HG03108 (cell line): Measurements from ENCODE around the gene ROBO4.

Source experiments
- ATAC-seq: cut with Tn5 transposase; IDR thresholded peaks from one replicate; pipeline ENCODE4 v1.9.1; 2021; ENCODE audit warnings: moderate library complexity; ENCODE audit not compliant: unreplicated experiment

Gene ROBO4

GRCh38 chr11:124919898-124920297 lies 22.2 kb upstream of the ROBO4 start:
- no peak for ATAC-seq

DNA sequence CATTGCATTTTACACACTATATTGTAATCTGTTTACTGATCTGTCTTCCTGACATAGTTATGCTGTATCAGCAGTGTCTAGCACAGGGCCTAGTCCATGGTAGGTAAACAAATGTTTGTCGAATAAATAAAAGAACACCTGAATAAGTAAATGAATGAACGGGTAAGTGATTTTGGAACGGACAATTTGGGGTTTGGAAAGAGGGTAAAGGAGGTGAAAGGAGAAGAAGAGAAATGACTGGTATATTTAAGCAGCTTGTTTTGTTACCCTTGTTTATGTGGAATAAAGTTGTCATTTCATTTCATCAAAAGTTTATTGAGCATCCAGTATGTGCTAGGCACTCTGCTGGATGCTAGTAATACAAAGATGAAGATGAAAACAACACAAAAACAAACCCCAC lies 21.3 kb upstream of the ROBO4 start, which contains the start of gene HEPN1:
Gene HEPN1 (plus strand): TSS at position 301 of the 400 bp plus-strand sequence.
- ATAC-seq, result no peak

- ATAC-seq, result no peak
These were observed 19.5 kb upstream of the ROBO4 start for GRCh38 chr11:124917115-124917637.

GRCh38 chr11:124916370-124916710 lies 18.7 kb upstream of the ROBO4 start:
- ATAC-seq, result no peak

GRCh38 chr11:124915541-124916369 lies 18.1 kb upstream of the ROBO4 start:
- no peak for ATAC-seq

- no peak for ATAC-seq
These were observed 5.0 kb upstream of the ROBO4 start for GRCh38 chr11:124902616-124903015.

DNA sequence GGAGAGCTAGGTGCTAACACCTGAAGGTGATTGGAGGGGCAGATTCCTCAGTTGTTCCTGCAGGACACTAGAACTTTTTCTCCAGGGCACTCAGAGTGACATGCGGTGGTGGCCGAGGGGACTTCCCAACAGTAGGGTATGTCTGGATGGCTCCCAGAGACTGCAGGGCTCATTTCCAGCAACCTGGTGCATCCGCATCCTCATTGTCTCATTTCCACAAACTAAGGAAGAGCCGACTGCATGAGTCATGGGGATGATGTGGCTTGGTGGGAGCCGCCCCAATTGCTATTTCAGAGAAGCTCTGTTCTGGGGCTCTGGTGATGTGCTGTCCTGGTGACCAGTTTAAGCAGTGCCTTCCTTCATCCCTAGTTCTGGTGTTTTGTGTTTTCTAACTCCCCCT lies 2.8 kb upstream of the ROBO4 start:
- no peak for ATAC-seq

GRCh38 chr11:124899383-124900145 lies 1.9 kb upstream of the ROBO4 start:
- no peak for ATAC-seq

- ATAC-seq, result no peak
These were observed 1.0 kb upstream of the ROBO4 start for GRCh38 chr11:124898711-124899110.

- no peak for ATAC-seq
These were observed 607 bp upstream of the ROBO4 start for GRCh38 chr11:124898263-124898680.

- no peak for ATAC-seq
These were observed 759 bp downstream of the ROBO4 start for GRCh38 chr11:124896821-124897391.

DNA sequence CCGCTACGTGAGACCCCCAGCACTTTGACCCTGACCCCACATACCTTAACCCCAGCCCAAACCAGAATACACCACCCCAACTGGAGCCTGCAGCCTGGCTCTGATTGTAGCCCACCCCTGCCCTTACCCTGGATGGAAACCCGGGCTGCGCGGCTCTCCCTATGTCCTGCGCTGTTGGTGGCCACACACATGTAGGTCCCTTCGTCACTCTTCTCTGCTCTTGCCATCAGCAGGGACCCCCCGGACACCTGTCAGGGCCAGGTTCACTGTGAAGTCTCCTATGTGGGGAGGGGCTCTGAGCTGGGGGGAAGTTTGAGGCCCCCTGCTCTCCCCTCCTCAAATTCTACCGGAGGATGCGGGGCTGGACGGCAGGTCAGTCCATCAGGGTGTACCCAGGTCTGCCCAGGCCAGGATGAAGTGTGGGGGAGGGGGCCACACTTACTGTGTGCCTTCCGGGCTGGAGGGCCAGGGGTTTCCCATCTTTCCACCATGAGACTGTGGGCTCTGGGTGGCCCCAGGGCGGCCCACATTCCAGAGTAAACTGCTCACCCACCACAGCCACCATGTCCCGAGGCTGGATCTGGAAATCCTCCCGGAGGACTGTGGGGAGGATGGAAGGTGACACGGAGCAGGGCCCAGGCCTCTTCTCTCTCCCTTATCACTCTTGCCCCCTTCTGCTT lies 1.5 kb downstream of the ROBO4 start:
- no peak for ATAC-seq

DNA sequence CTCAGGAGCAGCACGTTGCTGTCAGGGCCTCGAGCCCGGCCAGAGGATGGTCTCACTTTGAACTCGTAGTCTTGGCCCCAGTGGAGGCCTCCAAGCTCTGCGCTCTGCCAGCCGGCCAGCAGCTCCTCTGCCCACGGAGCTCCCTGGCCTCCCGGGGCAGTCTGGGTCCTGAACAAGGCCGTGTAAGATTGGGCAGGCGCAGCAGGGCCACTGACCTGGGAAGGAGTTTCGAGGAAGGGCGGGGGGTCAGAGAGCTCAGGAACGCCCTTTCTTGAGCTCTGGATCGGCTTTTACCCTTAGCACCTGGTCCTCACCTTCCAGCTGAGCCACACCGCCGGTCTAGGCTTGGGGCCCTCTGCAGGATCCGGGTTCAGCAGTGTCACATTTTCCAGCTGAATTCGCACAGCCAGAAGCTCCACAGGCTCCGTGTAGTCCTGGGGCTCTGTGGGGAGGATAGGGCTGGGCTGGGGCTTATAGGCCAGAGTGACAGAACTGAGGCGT lies 2.1 kb downstream of the ROBO4 start:
- ATAC-seq, result no peak

GRCh38 chr11:124894606-124895430 lies 2.8 kb downstream of the ROBO4 start:
- no peak for ATAC-seq

DNA sequence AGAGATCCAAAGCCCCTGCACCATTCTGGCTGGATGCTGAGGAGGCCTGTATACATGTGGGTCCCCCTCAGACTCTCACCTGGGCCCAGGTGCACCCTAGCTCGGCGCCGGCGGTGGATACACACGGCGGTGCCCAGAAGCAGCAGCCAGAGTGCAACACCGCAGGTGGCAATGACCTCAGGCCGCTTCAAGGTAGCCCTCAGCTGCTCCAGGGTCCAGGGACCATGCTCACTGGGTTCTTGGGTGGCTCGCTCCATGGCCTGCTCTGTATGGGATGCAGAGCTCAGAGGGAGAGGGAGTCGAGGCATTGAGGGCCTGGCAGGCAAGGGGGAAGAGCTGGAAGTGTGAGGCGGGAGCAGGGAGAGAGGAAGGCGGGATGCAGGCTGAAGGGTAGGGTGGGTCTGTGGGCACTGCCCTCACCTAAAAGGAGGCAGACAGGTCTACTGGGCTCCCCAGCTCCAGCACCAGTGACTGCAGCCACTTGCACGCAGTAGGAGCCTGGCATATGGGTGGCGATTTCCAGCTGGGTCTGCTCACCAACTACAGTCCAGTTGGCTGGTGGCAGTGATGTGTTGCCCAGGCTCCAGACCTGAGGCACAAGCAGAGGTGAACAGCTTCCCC lies 3.8 kb downstream of the ROBO4 start:
- no peak for ATAC-seq

DNA sequence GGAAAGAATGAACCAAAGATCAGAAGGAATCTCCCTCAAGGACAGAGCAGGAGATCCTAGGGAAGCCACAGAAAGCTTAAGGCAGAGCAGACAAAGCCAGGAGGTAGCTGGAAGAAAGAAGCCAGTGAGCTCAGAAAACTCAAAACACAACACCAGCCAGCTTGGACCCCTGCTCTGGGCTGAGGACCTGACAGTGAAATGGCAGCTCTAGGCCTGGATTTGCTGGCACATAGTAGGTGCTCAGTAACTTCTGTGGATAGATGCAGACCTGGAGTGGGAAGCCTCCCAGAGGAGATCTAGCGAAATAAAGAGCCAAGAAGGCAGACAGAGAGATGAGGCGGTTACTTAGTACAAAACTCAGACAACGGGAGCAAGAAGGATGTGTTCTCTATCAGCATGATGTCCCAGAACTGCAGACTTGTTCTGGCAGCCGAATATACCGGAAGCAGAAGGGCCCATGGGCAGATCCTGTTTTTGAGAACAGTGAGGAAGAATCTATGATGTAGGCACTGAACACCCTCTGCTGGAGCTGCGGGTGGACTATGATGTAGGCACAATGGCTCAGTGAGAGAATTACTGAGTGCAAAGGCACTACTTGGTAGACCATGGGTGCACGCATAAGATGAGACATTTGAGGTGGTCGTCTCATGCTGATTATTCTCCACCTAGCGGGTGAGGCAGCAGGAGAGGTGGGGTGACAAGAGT lies 4.8 kb downstream of the ROBO4 start:
- no peak for ATAC-seq

DNA sequence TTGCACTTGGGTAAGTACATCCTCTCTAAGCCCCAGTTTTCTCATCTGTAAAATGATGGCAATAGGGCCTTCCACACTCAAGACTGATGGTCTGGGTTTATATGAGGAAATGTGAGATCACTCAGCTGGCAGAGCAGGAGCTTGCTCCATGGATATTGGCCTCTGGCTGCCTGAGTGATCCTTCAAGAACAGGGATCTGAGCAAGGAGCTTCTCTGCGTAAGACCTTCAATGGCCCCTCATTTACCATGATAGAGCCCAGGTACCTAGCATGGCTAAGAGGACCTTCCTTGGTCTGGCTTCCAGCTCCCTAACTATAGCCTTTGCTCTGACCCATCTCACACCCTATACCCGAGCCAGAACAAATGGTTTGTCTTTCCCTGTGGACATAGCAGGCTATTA lies 5.5 kb downstream of the ROBO4 start:
- no peak for ATAC-seq

DNA sequence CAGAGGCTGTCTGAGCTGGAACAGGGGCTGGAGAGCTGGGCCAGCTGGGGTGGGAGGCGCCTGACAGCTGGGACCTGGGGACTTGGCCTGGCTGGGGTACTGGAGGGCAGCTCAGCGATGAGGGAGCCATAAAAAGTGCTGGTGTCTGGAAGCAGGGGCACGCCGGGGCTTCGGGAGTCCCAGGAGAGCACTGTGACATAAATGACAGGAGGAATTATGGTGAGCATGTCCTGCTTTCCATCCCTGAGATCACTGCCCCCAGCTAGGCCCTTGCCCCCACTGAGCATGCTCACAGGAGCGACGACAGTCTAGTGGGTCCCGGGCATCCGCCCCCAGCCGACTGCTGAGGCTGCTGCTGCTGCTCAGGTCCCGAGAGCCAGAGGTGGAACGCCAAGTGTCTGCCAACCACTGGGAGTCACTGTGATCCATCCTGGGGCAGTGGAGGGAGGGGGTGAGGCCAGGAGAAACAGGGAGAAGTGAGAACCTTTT lies 6.2 kb downstream of the ROBO4 start:
- ATAC-seq, result no peak
